ENCODE measurements around the gene GGA3. TPM values are rescaled to one million over a fixed set of nuclear protein-coding genes. Genes with fewer than 3 reads are reported as not detected.

Gene GGA3
- total and polyA plus RNA-seq, 10 of the 15 experiments (the other 5 are each of a cell fraction or from before 2014, with no cell fraction given) = 7.0 to 57.5 (median 34.0) TPM

- Histone ChIP-seq H3K27ac (ENCODE audit: control insufficient read depth, insufficient read depth) (no peak overlapping the region), H3K27me3 (replicated peaks in 1 of 2; ENCODE audit: control insufficient read depth in 2 of 2, insufficient read depth in 2 of 2, low read length in 1 of 2) (no peaks in the 10 kb centered on the region), H3K36me3 (ENCODE audit: control insufficient read depth in 2 of 2, insufficient read depth in 2 of 2, low read length in 1 of 2) (peaks cover 60 to 65% of the 10 kb centered on the region in 2 experiments), H3K9ac (ENCODE audit: control insufficient read depth, insufficient read depth, low read length) (no peak overlapping the region), H2AFZ (ENCODE audit: control insufficient read depth, low read depth, low read length) (no peak overlapping the region), H3K9me3 (replicated peaks; ENCODE audit: control insufficient read depth, insufficient read depth, low read length) (no peaks in the 10 kb centered on the region), H3K4me3 (no peak overlapping the region), H3K79me2 (ENCODE audit: control insufficient read depth, insufficient read depth, low read length) (no peaks in the 10 kb centered on the region; the same call in 1 of the 2 replicates), H3K4me1 (ENCODE audit: control insufficient read depth, insufficient read depth, low read length) (peaks cover 43% of the 10 kb centered on the region), H3K4me2 (ENCODE audit: control insufficient read depth, insufficient read depth) (no peak overlapping the region), H4K20me1 (ENCODE audit: control insufficient read depth, insufficient read depth) (no peaks in the 10 kb centered on the region; the same call in 1 of the 2 replicates)
- WGBS (ENCODE audit: insufficient coverage, insufficient replicate concordance, low lambda C conversion rate, missing lambda C conversion rate) = 80% methylated on average over 23 of the region's 23 CpGs
- RAD21 ChIA-PET (ENCODE audit: unreplicated experiment) = interaction anchor here (0.7 to 1.6 kb wide), 8 partner anchors 20 to 279 kb away, joined by 3 to 9 read pairs (median 4); partner anchors contain the start of genes MIF4GD and NUP85
- POLR2A ChIA-PET = interaction anchor here (0.6 to 0.9 kb wide), 2 partner anchors 22 to 134 kb away, joined by 3 to 4 read pairs; no protein-coding TSS in a partner anchor
- FAIRE-seq (no peak), ATAC-seq (peak; percentile 67), DNase-seq (ENCODE audit: low read depth, low spot score) (no peak)
- BruUV-seq (replicated peaks) = no TSS peak
- in situ Hi-C loops (cut with MboI) (no loop called here), intact Hi-C loops (cut with micrococcal nuclease; ENCODE audit: unreplicated experiment) (loop anchor here (1.0 kb wide), 1 partner anchor 172 kb away; no protein-coding TSS in a partner anchor)
- SMC1A ChIA-PET (ENCODE audit: uncharacterized antibody, unreplicated experiment) = interaction anchor here (1.0 to 2.3 kb wide), 5 partner anchors 10 to 55 kb away, joined by 3 to 10 read pairs (median 6); partner anchors contain the start of genes GGA3, MIF4GD and MRPS7
- CTCF ChIA-PET = interaction anchor here (0.5 to 4.3 kb wide), 21 partner anchors 9 to 784 kb away, joined by 3 to 34 read pairs (median 4); partner anchors contain the start of genes GGA3, MIF4GD, MRPS7 and NUP85
- TF ChIP-seq SMAD1 (IDR thresholded peaks at IDR 0.05; ENCODE audit: low read depth, partially characterized antibody) = no peak
- no peak for TF ChIP-seq MLLT1 (IDR thresholded peaks at IDR 0.05)
- no peak for TF ChIP-seq RBBP5 (conservative IDR thresholded peaks at IDR 0.05)
- TF ChIP-seq FOXM1 (IDR thresholded peaks at IDR 0.05; ENCODE audit: low read depth, low read length) = no peak
- TF ChIP-seq NFYB (IDR thresholded peaks at IDR 0.05; ENCODE audit: insufficient read depth, low read depth, low read length) = no peak
- TF ChIP-seq SMARCA5 (IDR thresholded peaks at IDR 0.05) = peak; percentile 29; the same call in 1 of the 2 replicates
- TF ChIP-seq NBN (IDR thresholded peaks at IDR 0.05) = no peak
- TF ChIP-seq ZBTB4 (CRISPR knock-in tag; IDR thresholded peaks at IDR 0.05) = no peak
- peak; percentile 29; the same call in 1 of the 2 replicates for TF ChIP-seq SMC3 (IDR thresholded peaks at IDR 0.05; ENCODE audit: borderline replicate concordance, low read length)
- TF ChIP-seq LARP7 (IDR thresholded peaks at IDR 0.05) = no peak
- no peak for TF ChIP-seq HSF1 (IDR thresholded peaks at IDR 0.05; ENCODE audit: low read depth, low read length)
- TF ChIP-seq FOXK2 (IDR thresholded peaks at IDR 0.05) = no peak
- TF ChIP-seq NR2C1 (IDR thresholded peaks at IDR 0.05) = no peak
- no peak for TF ChIP-seq SKIL (IDR thresholded peaks at IDR 0.05; ENCODE audit: low read depth, poor library complexity, severe bottlenecking)
- no peak for TF ChIP-seq CBFB (IDR thresholded peaks at IDR 0.05; ENCODE audit: low read depth)
These were observed 20.8 kb downstream of the GGA3 start for GRCh38 chr17:75240394-75241142.

Data from GM12878 (cell line).